Esophagus squamous epithelium (tissue), 4 donors: ENCODE results near the gene C5orf22.

Source experiments
- POLR2A ChIP-seq, 4 donors: fragments of 450-650 bp; IDR thresholded peaks; one replicate each; pipeline ENCODE4 v1.6.1; 2017; ENCODE audit warnings: antibody characterized with exemption in 4 of 4, mild to moderate bottlenecking in 4 of 4, moderate library complexity in 3 of 4
- TF ChIP-seq, protein P1 (sequence below), 6 experiments: fragments of 450-650 bp in 4 of 6; fragments of 200-600 bp in 2 of 6; sonication (generic) in 2 of 6; IDR thresholded peaks; one replicate each; pipeline ENCODE4 v1.5.1; 2016 to 2019; ENCODE audit warnings: antibody characterized with exemption in 6 of 6, mild to moderate bottlenecking in 4 of 6, moderate library complexity in 4 of 6

DNA sequence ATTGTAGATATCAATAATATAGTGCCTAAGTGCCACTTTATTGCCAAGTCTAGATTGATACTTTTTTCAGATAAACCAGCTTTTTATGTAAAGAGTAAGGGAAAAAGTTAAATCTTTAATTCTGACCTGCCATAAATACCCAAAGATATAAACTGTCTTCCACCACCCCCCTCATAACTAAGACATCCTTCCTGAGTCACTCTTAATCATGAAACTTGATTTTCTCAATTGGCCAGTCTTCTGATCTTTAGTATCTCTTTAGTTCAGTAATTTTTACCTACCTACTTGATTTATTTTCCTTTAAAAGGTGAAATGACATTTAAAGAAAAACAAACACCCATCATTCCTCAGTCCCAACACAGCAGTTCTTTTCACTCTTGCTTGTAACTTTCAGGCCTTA, 21.8 kb downstream of the C5orf22 start:
- TF ChIP-seq, protein P1, sequence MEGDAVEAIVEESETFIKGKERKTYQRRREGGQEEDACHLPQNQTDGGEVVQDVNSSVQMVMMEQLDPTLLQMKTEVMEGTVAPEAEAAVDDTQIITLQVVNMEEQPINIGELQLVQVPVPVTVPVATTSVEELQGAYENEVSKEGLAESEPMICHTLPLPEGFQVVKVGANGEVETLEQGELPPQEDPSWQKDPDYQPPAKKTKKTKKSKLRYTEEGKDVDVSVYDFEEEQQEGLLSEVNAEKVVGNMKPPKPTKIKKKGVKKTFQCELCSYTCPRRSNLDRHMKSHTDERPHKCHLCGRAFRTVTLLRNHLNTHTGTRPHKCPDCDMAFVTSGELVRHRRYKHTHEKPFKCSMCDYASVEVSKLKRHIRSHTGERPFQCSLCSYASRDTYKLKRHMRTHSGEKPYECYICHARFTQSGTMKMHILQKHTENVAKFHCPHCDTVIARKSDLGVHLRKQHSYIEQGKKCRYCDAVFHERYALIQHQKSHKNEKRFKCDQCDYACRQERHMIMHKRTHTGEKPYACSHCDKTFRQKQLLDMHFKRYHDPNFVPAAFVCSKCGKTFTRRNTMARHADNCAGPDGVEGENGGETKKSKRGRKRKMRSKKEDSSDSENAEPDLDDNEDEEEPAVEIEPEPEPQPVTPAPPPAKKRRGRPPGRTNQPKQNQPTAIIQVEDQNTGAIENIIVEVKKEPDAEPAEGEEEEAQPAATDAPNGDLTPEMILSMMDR (IDR thresholded peaks at IDR 0.05): no peak
- TF ChIP-seq POLR2A (IDR thresholded peaks at IDR 0.05): no peak
